GM19463 (cell line): Measurements from ENCODE around the gene DLG3.
"Not testable (repeated sequence)": the region's sequence is repeated elsewhere in the genome, so short reads cannot be mapped to it uniquely, and the experiment has no call there.

ENCODE experiments used
- ATAC-seq: cut with Tn5 transposase; IDR thresholded peaks from one replicate; pipeline ENCODE4 v1.9.1; 2021; ENCODE audit warnings: mild to moderate bottlenecking, moderate library complexity; ENCODE audit not compliant: unreplicated experiment

Gene DLG3

GRCh38 chrX:70444326-70444945 lies at the start of gene DLG3:
Gene DLG3 (plus strand): TSS chrX:70444835. CDS start chrX:70445202, 367 bp downstream.
- peak; percentile 36 for ATAC-seq

GRCh38 chrX:70398899-70399298 lies 45.7 kb upstream of the DLG3 start:
- ATAC-seq, result no peak

GRCh38 chrX:70400181-70400580 lies 44.5 kb upstream of the DLG3 start:
- not testable (repeated sequence) for ATAC-seq

GRCh38 chrX:70402721-70403120 lies 41.9 kb upstream of the DLG3 start:
- ATAC-seq, result no peak

- ATAC-seq, result no peak
Observed at GRCh38 chrX:70405003-70405402, 39.6 kb upstream of the DLG3 start.

- ATAC-seq, result no peak
Observed at GRCh38 chrX:70410921-70411320, 33.7 kb upstream of the DLG3 start.

- ATAC-seq, result peak; percentile 50
Observed at GRCh38 chrX:70411475-70411874, 33.2 kb upstream of the DLG3 start.

- ATAC-seq, result no peak
Observed at GRCh38 chrX:70421618-70422017, 23.0 kb upstream of the DLG3 start.

- peak; percentile 52 for ATAC-seq
Observed at GRCh38 chrX:70422851-70423341, 21.7 kb upstream of the DLG3 start, which contains the start of gene GDPD2. Gene GDPD2 (plus strand): TSS chrX:70423314. CDS start chrX:70424985, 1,671 bp downstream.

- ATAC-seq, result no peak
Observed at GRCh38 chrX:70423936-70424675, 20.5 kb upstream of the DLG3 start.

GRCh38 chrX:70424801-70425200 lies 19.8 kb upstream of the DLG3 start:
- no peak for ATAC-seq

- ATAC-seq, result no peak
Observed at GRCh38 chrX:70426286-70427278, 18.1 kb upstream of the DLG3 start.

- ATAC-seq, result no peak
Observed at GRCh38 chrX:70427365-70427764, 17.3 kb upstream of the DLG3 start.

- no peak for ATAC-seq
Observed at GRCh38 chrX:70429759-70430158, 14.9 kb upstream of the DLG3 start.

- no peak for ATAC-seq
Observed at GRCh38 chrX:70432936-70433847, 11.4 kb upstream of the DLG3 start.

- ATAC-seq, result peak; percentile 56
Observed at GRCh38 chrX:70433848-70434351, 10.7 kb upstream of the DLG3 start.

GRCh38 chrX:70434352-70434866 lies 10.2 kb upstream of the DLG3 start:
- ATAC-seq, result peak; percentile 60

GRCh38 chrX:70434914-70435586 lies 9.6 kb upstream of the DLG3 start:
- peak; percentile 0 for ATAC-seq

GRCh38 chrX:70436343-70436742 lies 8.3 kb upstream of the DLG3 start:
- no peak for ATAC-seq
